ENCODE results near the gene KRT8.

DNA sequence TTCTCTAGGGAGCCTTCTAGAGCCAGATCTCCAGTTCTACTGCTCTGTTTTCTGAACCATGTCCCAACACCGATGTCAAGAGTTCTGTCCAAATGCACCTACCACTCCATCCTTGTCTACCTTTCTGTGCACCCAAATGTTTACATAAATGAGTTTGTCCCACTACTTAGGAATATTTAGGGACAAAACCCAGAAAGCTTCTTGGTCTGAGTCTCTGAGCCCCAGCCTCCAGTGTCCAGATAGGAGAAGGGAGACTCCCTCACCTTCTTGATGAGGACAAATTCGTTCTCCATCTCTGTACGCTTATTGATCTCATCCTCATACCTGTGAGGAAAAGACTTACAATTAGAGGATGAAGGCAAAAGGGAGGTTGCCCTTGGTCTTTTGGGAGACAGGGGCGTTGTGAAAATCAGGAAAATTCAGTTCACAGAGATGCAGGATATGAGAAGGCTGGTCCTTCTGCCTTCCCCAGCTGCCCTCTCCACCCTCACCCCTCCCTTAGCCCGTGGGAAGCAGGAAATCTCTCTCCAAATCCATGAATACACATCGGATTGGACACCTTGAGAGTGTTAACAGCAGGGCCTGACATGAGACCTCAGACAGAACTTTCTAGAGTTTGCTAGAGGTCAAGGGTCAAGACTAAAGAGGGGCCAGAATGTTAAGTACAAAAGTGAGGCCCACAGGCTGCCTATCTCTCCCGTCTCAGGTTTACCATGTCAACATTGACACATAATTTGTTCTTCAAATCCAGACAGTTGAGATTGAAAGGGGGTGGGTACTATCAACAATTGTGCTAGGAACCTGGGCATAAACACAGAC lies 3.8 kb downstream of the KRT8 start:
- TF ChIP-seq, protein P1, sequence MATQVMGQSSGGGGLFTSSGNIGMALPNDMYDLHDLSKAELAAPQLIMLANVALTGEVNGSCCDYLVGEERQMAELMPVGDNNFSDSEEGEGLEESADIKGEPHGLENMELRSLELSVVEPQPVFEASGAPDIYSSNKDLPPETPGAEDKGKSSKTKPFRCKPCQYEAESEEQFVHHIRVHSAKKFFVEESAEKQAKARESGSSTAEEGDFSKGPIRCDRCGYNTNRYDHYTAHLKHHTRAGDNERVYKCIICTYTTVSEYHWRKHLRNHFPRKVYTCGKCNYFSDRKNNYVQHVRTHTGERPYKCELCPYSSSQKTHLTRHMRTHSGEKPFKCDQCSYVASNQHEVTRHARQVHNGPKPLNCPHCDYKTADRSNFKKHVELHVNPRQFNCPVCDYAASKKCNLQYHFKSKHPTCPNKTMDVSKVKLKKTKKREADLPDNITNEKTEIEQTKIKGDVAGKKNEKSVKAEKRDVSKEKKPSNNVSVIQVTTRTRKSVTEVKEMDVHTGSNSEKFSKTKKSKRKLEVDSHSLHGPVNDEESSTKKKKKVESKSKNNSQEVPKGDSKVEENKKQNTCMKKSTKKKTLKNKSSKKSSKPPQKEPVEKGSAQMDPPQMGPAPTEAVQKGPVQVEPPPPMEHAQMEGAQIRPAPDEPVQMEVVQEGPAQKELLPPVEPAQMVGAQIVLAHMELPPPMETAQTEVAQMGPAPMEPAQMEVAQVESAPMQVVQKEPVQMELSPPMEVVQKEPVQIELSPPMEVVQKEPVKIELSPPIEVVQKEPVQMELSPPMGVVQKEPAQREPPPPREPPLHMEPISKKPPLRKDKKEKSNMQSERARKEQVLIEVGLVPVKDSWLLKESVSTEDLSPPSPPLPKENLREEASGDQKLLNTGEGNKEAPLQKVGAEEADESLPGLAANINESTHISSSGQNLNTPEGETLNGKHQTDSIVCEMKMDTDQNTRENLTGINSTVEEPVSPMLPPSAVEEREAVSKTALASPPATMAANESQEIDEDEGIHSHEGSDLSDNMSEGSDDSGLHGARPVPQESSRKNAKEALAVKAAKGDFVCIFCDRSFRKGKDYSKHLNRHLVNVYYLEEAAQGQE (IDR thresholded peaks at IDR 0.05; ENCODE audit: low read depth), result no peak
- TF ChIP-seq EGR1 (IDR thresholded peaks at IDR 0.05) (no peak), YY1 (IDR thresholded peaks at IDR 0.05; ENCODE audit: low read depth) (no peak)
